22Rv1 (cell line): ENCODE data around the gene MCU.

ENCODE experiments used
- H3K27ac ChIP-seq: fragments of 450-650 bp; 2 replicates; pipeline ENCODE4 v1.5.1; 2017
- CTCF ChIP-seq: fragments of 450-650 bp; IDR thresholded peaks from 2 replicates; pipeline ENCODE4 v1.5.1; 2017; ENCODE audit warnings: mild to moderate bottlenecking
- ZFX ChIP-seq: fragments of 450-650 bp; IDR thresholded peaks from 2 replicates; pipeline ENCODE4 v1.6.1; 2017; ENCODE audit warnings: antibody characterized with exemption, borderline replicate concordance

Gene MCU

GRCh38 chr10:72809006-72809405 lies 117.1 kb downstream of the MCU start:
- H3K27ac ChIP-seq = no peak overlapping the region
- no peak for TF ChIP-seq CTCF
- no peak for TF ChIP-seq ZFX

- TF ChIP-seq ZFX (no peak), CTCF (no peak)
- H3K27ac ChIP-seq = no peak overlapping the region
Observed at GRCh38 chr10:72810976-72811375, 119.0 kb downstream of the MCU start.

GRCh38 chr10:72812415-72812752 lies 120.4 kb downstream of the MCU start:
- TF ChIP-seq ZFX = no peak
- TF ChIP-seq CTCF = no peak
- H3K27ac ChIP-seq = no peak overlapping the region

- TF ChIP-seq CTCF = no peak
- TF ChIP-seq ZFX = no peak
- H3K27ac ChIP-seq = no peak overlapping the region
Observed at GRCh38 chr10:72812753-72813430, 120.9 kb downstream of the MCU start.

GRCh38 chr10:72814099-72814790 lies 122.3 kb downstream of the MCU start:
- TF ChIP-seq CTCF = no peak
- no peak for TF ChIP-seq ZFX
- H3K27ac ChIP-seq = no peak overlapping the region

- TF ChIP-seq CTCF (no peak), ZFX (no peak)
- H3K27ac ChIP-seq = no peak overlapping the region
Observed at GRCh38 chr10:72816565-72816964, 124.6 kb downstream of the MCU start.

GRCh38 chr10:72818076-72818475 lies 126.1 kb downstream of the MCU start:
- TF ChIP-seq CTCF (no peak), ZFX (no peak)
- no peak overlapping the region for H3K27ac ChIP-seq
